OCI-LY7 (cell line): Measurements from ENCODE around the gene UBE2J1.

Experiments used
- EZH2phosphoT487 ChIP-seq: fragments of 200-600 bp; sonication (generic); IDR thresholded peaks from 2 replicates; pipeline ENCODE4 v1.6.1; 2018; ENCODE audit warnings: low read depth, borderline replicate concordance, mild to moderate bottlenecking, mixed run types, antibody characterized with exemption, low read length, moderate library complexity, mixed read lengths
- TF ChIP-seq, protein P1 (sequence below): fragments of 200-600 bp; sonication (generic); conservative IDR thresholded peaks from 2 replicates; pipeline ENCODE4 v1.5.1; 2014; ENCODE audit warnings: mild to moderate bottlenecking, antibody characterized with exemption, low read length, moderate library complexity, mixed read lengths

- TF ChIP-seq, protein P1, sequence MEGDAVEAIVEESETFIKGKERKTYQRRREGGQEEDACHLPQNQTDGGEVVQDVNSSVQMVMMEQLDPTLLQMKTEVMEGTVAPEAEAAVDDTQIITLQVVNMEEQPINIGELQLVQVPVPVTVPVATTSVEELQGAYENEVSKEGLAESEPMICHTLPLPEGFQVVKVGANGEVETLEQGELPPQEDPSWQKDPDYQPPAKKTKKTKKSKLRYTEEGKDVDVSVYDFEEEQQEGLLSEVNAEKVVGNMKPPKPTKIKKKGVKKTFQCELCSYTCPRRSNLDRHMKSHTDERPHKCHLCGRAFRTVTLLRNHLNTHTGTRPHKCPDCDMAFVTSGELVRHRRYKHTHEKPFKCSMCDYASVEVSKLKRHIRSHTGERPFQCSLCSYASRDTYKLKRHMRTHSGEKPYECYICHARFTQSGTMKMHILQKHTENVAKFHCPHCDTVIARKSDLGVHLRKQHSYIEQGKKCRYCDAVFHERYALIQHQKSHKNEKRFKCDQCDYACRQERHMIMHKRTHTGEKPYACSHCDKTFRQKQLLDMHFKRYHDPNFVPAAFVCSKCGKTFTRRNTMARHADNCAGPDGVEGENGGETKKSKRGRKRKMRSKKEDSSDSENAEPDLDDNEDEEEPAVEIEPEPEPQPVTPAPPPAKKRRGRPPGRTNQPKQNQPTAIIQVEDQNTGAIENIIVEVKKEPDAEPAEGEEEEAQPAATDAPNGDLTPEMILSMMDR = no peak
- TF ChIP-seq EZH2phosphoT487 = no peak
These were observed 66.0 kb downstream of the UBE2J1 start for GRCh38 chr6:89286516-89286915.
